HepG2 (cell line): ENCODE results near the gene KDM4F. TPM values are rescaled to one million over a fixed set of nuclear protein-coding genes. Genes with fewer than 3 reads are reported as not detected.

Source experiments
- CHCHD3 ChIP-seq: sonication (generic); formaldehyde crosslinking; IDR thresholded peaks from 2 replicates; pipeline ENCODE4 v1.8.0; 2022; ENCODE audit warnings: mild to moderate bottlenecking, missing genetic modification reagents, moderate library complexity
- GABPB1 ChIP-seq: IDR thresholded peaks from 2 replicates; pipeline ENCODE4 v1.6.1; 2016; ENCODE audit warnings: mild to moderate bottlenecking, missing genetic modification reagents, moderate library complexity, missing compliant biosample characterization
- HMGA1 ChIP-seq: sonication (generic); formaldehyde crosslinking; conservative IDR thresholded peaks from 2 replicates; pipeline ENCODE4 v1.4.0; 2020; ENCODE audit warnings: missing genetic modification reagents
- HOXA7 ChIP-seq: sonication (generic); formaldehyde crosslinking; IDR thresholded peaks from 2 replicates; pipeline ENCODE4 v1.8.1; 2022; ENCODE audit warnings: mild to moderate bottlenecking, missing genetic modification reagents, moderate library complexity
- KDM1A ChIP-seq: IDR thresholded peaks from 2 replicates; pipeline ENCODE4 v1.6.1; 2016; ENCODE audit warnings: missing compliant biosample characterization
- POLR2AphosphoS2 ChIP-seq: IDR thresholded peaks from 2 replicates; pipeline ENCODE4 v1.6.1; 2011; ENCODE audit warnings: low read depth, low read length, improper control_type of control experiment
- RXRA ChIP-seq: sonication (generic); formaldehyde crosslinking; IDR thresholded peaks from 2 replicates; pipeline ENCODE4 v1.5.1; 2020; ENCODE audit warnings: missing genetic modification reagents
- THAP9 ChIP-seq: sonication (generic); formaldehyde crosslinking; IDR thresholded peaks from 2 replicates; pipeline ENCODE4; 2020; ENCODE audit warnings: missing genetic modification reagents, mild to moderate bottlenecking, borderline replicate concordance
- TRIM24 ChIP-seq: sonication (generic); formaldehyde crosslinking; IDR thresholded peaks from 2 replicates; pipeline ENCODE4 v1.8.0; 2022; ENCODE audit warnings: mild to moderate bottlenecking, missing genetic modification reagents
- TSC22D2 ChIP-seq: sonication (generic); formaldehyde crosslinking; IDR thresholded peaks from 2 replicates; pipeline ENCODE4 v1.5.1; 2020; ENCODE audit warnings: missing genetic modification reagents, mild to moderate bottlenecking, borderline replicate concordance
- ZFP36 ChIP-seq: fragments of 150-350 bp; IDR thresholded peaks from 2 replicates; pipeline ENCODE4 v1.6.1; 2018; ENCODE audit warnings: borderline replicate concordance, low read length, low read depth; ENCODE audit not compliant: partially characterized antibody
- ZNF274 ChIP-seq: sonication (generic); formaldehyde crosslinking; IDR thresholded peaks from 2 replicates; pipeline ENCODE4 v1.5.1; 2020; ENCODE audit warnings: mild to moderate bottlenecking, missing genetic modification reagents
- ZNF280B ChIP-seq: sonication (generic); formaldehyde crosslinking; IDR thresholded peaks from 2 replicates; pipeline ENCODE4 v1.5.0; 2020; ENCODE audit warnings: missing genetic modification reagents, mild to moderate bottlenecking, borderline replicate concordance
- ZNF644 ChIP-seq: IDR thresholded peaks from 2 replicates; pipeline ENCODE4 v1.6.1; 2016; ENCODE audit warnings: low read depth
- ZNF709 ChIP-seq: sonication (generic); formaldehyde crosslinking; IDR thresholded peaks from 2 replicates; pipeline ENCODE4 v1.5.0; 2020; ENCODE audit warnings: mild to moderate bottlenecking, missing genetic modification reagents
- ZNF800 ChIP-seq: sonication (generic); formaldehyde crosslinking; IDR thresholded peaks from 2 replicates; pipeline ENCODE4 v1.4.0; 2020; ENCODE audit warnings: missing genetic modification reagents
- polyA plus RNA-seq, 8 experiments: library from polyadenylated mRNA; depleted of rRNA in 3 of 8; stranded (reverse) in 7 of 8; unstranded in 1 of 8; fragments of >200 nt; fragmentation: Illumina TruSeq in 4 of 8; extraction: Trizol in 4 of 8; gene quantifications; 2 replicates each; pipeline versions ENCODE4 v1.2.1 to v1.2.3, GENCODE V29; 2011 to 2016; ENCODE audit warnings: low read depth in 4 of 8, missing spikeins in 1 of 8, mixed read lengths in 1 of 8; ENCODE audit not compliant: insufficient read depth in 1 of 8
- total RNA-seq, 5 experiments: library from RNA; depleted of rRNA; stranded (reverse); fragments of >200 nt; fragmentation: Illumina TruSeq; extraction: Trizol; gene quantifications; 2 replicates each; pipeline ENCODE4 v1.2.3, GENCODE V29; 2016; ENCODE audit warnings: low read depth in 1 of 5
- TF ChIP-seq, protein P1 (sequence below): sonication (generic); formaldehyde crosslinking; IDR thresholded peaks from 2 replicates; pipeline ENCODE4 v1.5.0; 2020; ENCODE audit warnings: missing genetic modification reagents
- TF ChIP-seq, protein P2 (sequence below), 2 experiments: sonication (generic) in 1 of 2; formaldehyde crosslinking in 1 of 2; IDR thresholded peaks; 2 replicates each; pipeline versions ENCODE4 v1.5.1 to v1.6.1; 2011 to 2020; ENCODE audit warnings: borderline replicate concordance in 1 of 2, low read depth in 1 of 2, low read length in 1 of 2, mild to moderate bottlenecking in 1 of 2, missing genetic modification reagents in 1 of 2, moderate library complexity in 1 of 2

The KDM4F gene
- total and polyA plus RNA-seq, 2 of the 13 experiments (the other 11 are each of a cell fraction or from before 2014, with no cell fraction given) = not detected

- TF ChIP-seq GABPB1 (CRISPR knock-in tag) (peak; percentile 53), ZNF280B (0 out of 2 replicates have a peak, but pooled peaks have one; percentile 42), ZNF709 (CRISPR knock-in tag) (0 out of 2 replicates have a peak, but pooled peaks have one; percentile 39), HMGA1 (no peak), POLR2AphosphoS2 (no peak), CHCHD3 (CRISPR knock-in tag) (0 out of 2 replicates have a peak, but pooled peaks have one; percentile 53), ZFP36 (no peak), ZNF800 (CRISPR knock-in tag) (peak; percentile 98), ZNF644 (no peak), ZNF274 (no peak), KDM1A (CRISPR knock-in tag) (no peak), RXRA (CRISPR knock-in tag) (peak; percentile 6; the same call in 1 of the 2 replicates), TRIM24 (CRISPR knock-in tag) (no peak), THAP9 (no peak), TSC22D2 (CRISPR knock-in tag) (no peak), HOXA7 (CRISPR knock-in tag) (no peak)
- TF ChIP-seq, protein P1, sequence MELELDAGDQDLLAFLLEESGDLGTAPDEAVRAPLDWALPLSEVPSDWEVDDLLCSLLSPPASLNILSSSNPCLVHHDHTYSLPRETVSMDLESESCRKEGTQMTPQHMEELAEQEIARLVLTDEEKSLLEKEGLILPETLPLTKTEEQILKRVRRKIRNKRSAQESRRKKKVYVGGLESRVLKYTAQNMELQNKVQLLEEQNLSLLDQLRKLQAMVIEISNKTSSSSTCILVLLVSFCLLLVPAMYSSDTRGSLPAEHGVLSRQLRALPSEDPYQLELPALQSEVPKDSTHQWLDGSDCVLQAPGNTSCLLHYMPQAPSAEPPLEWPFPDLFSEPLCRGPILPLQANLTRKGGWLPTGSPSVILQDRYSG (CRISPR knock-in tag) = 0 out of 2 replicates have a peak, but pooled peaks have one; percentile 66
- TF ChIP-seq, protein P2, sequence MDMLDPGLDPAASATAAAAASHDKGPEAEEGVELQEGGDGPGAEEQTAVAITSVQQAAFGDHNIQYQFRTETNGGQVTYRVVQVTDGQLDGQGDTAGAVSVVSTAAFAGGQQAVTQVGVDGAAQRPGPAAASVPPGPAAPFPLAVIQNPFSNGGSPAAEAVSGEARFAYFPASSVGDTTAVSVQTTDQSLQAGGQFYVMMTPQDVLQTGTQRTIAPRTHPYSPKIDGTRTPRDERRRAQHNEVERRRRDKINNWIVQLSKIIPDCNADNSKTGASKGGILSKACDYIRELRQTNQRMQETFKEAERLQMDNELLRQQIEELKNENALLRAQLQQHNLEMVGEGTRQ (IDR thresholded peaks at IDR 0.05; ENCODE audit: low read depth, low read length) = no peak
- TF ChIP-seq, protein P2 (CRISPR knock-in tag; IDR thresholded peaks at IDR 0.05; ENCODE audit: borderline replicate concordance) = no peak
These were observed 40.7 kb downstream of the KDM4F start, which contains the start of gene ENDOD1 (continued) for GRCh38 chr11:95089620-95090542.
